ENCODE measurements around the gene PAK4. TPM values are rescaled to one million over a fixed set of nuclear protein-coding genes. Genes with fewer than 3 reads are reported as not detected.

PAK4 gene
- total RNA-seq, 4 donors from 2014 or later: 4.0 to 4.8 (median 4.6) TPM

DNA sequence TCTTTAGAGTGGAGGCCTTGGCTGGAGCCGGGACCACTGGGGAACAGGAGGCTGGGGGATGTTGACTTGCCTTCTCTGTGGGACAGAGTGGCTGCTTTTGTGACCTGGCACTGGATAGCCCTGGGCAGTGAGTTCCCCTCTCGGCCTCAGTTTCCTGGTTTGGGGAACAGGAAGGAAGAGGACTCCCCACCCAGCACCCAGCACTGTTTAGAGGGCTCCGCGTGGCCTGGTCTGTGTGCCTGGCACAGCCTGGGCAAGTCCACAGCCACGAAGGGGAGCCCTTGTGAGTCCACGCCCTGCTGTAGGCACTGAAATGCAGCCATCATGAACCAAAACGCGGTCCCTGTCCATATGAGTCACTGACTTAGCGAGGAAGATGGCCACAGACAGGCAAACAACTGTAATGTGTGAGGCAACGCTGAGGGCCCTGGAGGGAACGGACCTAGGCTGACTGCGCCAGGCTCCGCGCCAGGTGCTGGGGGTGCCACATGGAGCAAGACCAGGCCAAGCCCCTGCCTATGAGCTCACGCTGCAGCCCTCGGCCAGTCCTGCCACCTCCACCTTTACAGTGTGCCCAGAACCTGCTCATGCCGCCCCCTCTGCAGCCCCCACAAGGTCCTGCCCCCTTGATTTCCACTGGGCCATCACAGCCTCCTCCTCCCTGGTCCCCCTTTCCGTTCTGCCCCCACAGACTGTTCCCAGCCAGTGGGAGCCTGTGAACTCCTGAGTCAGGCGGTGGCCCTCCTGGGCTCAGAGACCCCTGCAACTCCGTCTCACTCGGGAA is 35.5 kb downstream of the PAK4 start:
- TF ChIP-seq, protein P1, sequence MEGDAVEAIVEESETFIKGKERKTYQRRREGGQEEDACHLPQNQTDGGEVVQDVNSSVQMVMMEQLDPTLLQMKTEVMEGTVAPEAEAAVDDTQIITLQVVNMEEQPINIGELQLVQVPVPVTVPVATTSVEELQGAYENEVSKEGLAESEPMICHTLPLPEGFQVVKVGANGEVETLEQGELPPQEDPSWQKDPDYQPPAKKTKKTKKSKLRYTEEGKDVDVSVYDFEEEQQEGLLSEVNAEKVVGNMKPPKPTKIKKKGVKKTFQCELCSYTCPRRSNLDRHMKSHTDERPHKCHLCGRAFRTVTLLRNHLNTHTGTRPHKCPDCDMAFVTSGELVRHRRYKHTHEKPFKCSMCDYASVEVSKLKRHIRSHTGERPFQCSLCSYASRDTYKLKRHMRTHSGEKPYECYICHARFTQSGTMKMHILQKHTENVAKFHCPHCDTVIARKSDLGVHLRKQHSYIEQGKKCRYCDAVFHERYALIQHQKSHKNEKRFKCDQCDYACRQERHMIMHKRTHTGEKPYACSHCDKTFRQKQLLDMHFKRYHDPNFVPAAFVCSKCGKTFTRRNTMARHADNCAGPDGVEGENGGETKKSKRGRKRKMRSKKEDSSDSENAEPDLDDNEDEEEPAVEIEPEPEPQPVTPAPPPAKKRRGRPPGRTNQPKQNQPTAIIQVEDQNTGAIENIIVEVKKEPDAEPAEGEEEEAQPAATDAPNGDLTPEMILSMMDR (IDR thresholded peaks at IDR 0.05; ENCODE audit: low read depth): no peak

DNA sequence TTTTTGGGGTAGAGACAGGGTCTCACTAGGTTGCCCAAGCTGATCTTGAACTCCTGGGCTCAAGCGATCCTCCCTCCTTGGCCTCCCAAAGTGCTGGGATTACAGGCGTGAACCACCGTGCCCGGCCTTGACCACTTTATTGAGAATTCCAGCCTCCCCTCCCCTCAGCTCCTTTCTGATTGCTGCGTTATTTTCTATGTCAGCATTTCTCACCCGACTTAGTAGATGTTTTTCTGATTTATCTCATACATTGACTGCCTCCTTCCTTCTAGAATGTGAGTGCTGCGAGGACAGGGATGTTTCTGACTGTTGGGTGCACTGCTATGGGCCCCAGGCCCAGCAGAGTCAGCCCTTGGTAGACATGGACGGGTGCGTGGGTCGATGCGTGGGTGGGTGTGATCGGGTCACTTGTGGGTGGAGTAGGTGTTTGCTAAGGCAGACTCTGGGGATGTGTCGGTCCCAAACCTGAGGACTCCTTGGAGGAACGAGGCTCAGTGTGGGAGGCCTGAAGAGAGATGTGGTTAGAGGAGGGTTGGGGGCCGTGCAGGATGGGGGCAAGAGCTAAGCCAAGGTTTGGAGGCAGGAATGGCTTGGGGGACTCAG is 37.0 kb downstream of the PAK4 start:
- TF ChIP-seq, protein P1 (IDR thresholded peaks at IDR 0.05; ENCODE audit: low read depth): no peak

DNA sequence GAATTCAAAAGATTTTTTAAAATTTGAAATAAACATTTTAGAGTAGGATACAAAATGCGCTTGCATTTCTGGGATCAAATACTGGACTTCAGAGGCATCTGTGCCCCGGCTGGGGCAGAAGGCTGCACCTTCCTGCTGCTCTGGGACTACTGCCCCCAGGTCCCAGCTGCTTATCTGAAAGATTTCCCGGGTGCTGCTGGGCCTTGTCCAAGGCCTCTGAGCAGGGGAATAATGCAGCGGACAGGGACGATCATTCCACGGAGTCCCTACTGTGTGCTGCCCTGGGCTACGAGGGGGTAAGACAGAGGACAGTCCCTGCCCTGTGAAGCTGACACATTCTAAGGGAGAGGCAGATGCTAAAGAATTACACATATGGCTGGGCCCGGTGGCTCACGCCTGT is 38.0 kb downstream of the PAK4 start:
- TF ChIP-seq, protein P1 (IDR thresholded peaks at IDR 0.05; ENCODE audit: low read depth): no peak

DNA sequence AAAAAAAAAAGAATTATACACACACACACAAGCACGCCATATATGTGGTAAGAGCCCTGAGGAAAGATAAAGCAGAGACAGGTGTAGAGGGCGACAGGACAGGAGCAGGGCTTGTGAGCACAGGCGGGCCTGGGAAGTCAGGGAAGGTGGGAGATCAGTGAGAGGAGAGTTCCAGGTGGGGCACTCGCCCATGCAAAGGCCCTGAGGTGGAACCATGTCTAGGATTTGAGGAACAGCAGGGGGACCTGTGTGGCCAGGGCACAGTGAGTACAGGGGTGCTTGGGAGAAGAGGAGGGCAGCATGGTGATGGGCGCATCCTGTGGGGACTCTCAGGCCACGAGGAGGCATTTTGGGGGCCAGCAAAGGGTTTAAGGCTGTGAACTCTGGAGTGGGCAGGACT is 38.7 kb downstream of the PAK4 start:
- TF ChIP-seq, protein P1 (IDR thresholded peaks at IDR 0.05; ENCODE audit: low read depth): no peak

DNA sequence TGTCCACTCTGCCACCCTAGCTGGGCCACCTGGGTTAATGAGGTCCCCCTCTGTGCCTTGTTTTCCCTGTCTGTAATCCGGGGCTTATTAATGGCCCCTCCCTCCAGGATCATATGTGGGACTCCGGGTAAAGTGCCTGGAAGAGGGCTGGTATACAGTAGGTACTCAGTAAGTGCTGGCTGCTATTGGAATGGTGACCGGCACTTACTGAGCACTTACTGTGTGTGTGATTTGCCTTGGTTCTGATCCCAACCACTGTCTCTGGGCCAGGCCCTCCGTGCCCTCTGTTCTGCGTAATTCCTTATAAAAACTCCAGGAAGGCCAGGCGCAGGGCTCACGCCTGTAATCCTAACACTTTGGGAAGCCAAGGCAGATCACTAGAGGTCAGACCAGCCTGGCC is 40.3 kb downstream of the PAK4 start:
- TF ChIP-seq, protein P1 (IDR thresholded peaks at IDR 0.05; ENCODE audit: low read depth): no peak

DNA sequence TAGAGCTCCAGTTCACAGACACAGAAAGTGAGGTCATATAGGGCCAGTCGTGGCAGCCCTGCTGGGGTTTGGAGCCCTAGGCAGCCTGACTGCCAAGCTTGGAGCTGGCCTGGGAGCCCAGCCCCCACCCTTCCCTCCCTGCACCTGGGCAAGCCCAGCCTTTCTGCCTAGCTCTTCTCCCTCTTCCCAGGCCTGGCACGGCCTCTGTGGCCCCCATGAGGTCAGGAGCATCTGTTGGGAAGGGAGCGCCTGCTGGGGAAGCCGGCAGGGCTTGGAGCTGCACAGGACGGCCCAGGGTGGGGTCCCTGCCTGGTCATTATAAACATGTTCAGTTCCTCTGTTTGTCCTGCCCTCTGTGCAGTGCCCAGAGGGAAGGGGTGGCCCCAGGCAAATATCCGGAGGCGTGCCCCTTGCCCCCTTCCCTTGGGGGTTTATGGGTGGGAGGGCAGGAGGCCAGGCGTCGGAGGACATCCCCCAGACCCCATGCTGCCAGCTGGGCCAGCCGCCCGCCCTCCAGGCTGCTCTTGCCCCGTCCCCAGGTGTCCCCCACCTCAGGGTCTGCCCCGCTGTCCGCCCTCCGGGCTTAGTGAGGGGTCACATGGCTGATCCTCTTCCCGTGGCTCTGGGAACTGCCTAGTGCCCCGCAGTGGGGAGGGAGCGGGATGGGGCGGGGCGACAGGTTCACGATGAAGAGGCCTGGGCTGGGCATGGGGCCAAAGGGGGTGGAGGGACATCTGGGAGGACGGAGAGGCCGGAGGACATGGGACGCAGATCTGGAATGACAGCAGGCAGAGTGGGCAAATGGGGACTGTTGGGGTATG is 41.2 kb downstream of the PAK4 start:
- TF ChIP-seq, protein P1 (IDR thresholded peaks at IDR 0.05; ENCODE audit: low read depth): no peak

All from subcutaneous adipose tissue (tissue), 4 donors.